H1 (cell line): ENCODE measurements around the gene BMX. TPM values are rescaled to one million over a fixed set of nuclear protein-coding genes. Genes with fewer than 3 reads are reported as not detected.

Experiments used
- CTCF ChIA-PET: fragments of 300-600 bp; sonication (Branson Sonifier 250); formaldehyde crosslinking; loops from one replicate; lab custom pipeline; 2021; ENCODE audit not compliant: partially characterized antibody; lab: Charles Lee
- POLR2A ChIA-PET: fragments of 300-600 bp; sonication (Branson Sonifier 250); formaldehyde crosslinking; loops from one replicate; lab custom pipeline; 2021; ENCODE audit warnings: inconsistent platforms; ENCODE audit not compliant: partially characterized antibody; lab: Charles Lee
- DNase-seq, 2 experiments: peaks; one replicate each; pipeline versions ENCODE4 v3.0.0 to v3.0.0-alpha.2; 2010 to 2022; ENCODE audit warnings: low spot score in 2 of 2, low read depth in 1 of 2, mixed read lengths in 1 of 2
- FAIRE-seq: peaks from 2 replicates; lab custom pipeline; 2011; peaks lifted over from hg19 to GRCh38; lab: Jason Lieb, UNC
- H2AFZ ChIP-seq: 2 replicates; pipeline ENCODE4 v1.8.1; 2012; ENCODE audit warnings: low read length, inconsistent platforms
- H2AK5ac ChIP-seq: 2 replicates; pipeline ENCODE4 v1.6.1; 2013; ENCODE audit warnings: low read depth, low read length
- H2BK120ac ChIP-seq: replicated peaks from 2 replicates; pipeline ENCODE3; 2013; ENCODE audit warnings: low read depth, low read length, inconsistent platforms
- H2BK12ac ChIP-seq: 2 replicates; pipeline ENCODE4 v1.6.1; 2013; ENCODE audit warnings: low read depth, low read length
- H2BK15ac ChIP-seq: 2 replicates; pipeline ENCODE4 v1.6.1; 2013; ENCODE audit warnings: low read length
- H2BK20ac ChIP-seq: 2 replicates; pipeline ENCODE4 v1.6.1; 2013; ENCODE audit warnings: low read length
- H2BK5ac ChIP-seq: 2 replicates; pipeline ENCODE4 v1.6.1; 2013; ENCODE audit warnings: low read depth, low read length
- H3K14ac ChIP-seq: 2 replicates; pipeline ENCODE4 v1.6.1; 2013; ENCODE audit warnings: inconsistent platforms; ENCODE audit not compliant: insufficient read length
- H3K18ac ChIP-seq: 2 replicates; pipeline ENCODE4 v1.6.1; 2013; ENCODE audit warnings: low read length; ENCODE audit errors: extremely low read depth
- H3K23ac ChIP-seq: 2 replicates; pipeline ENCODE4 v1.6.1; 2013; ENCODE audit warnings: inconsistent platforms; ENCODE audit not compliant: insufficient read length
- H3K23me2 ChIP-seq: 2 replicates; pipeline ENCODE4 v1.6.1; 2013; ENCODE audit warnings: low read depth, low read length
- H3K27ac ChIP-seq: 2 replicates; pipeline ENCODE4 v1.6.1; 2011; ENCODE audit warnings: low read depth, low read length, inconsistent platforms
- H3K27me3 ChIP-seq, 4 experiments: replicated peaks in 1 of 4; 1 replicate in 1 of 4; 2 replicates in 3 of 4; pipeline versions ENCODE4 v1.6.1 to v1.8.1; 2011 to 2013; ENCODE audit warnings: low read length in 3 of 4, mild to moderate bottlenecking in 3 of 4, inconsistent platforms in 2 of 4, mixed read lengths in 2 of 4, moderate library complexity in 1 of 4; ENCODE audit not compliant: control insufficient read depth in 3 of 4, insufficient read depth in 3 of 4; ENCODE audit errors: extremely low read depth in 1 of 4
- H3K36me3 ChIP-seq, 4 experiments: 2 replicates each; pipeline versions ENCODE4 v1.6.1 to v1.8.1; 2011 to 2013; ENCODE audit warnings: mild to moderate bottlenecking in 4 of 4, low read length in 3 of 4, moderate library complexity in 2 of 4, control low read depth in 1 of 4, inconsistent platforms in 1 of 4; ENCODE audit not compliant: insufficient read depth in 4 of 4, control insufficient read depth in 2 of 4
- H3K4ac ChIP-seq: replicated peaks from 2 replicates; pipeline ENCODE3; 2013; ENCODE audit warnings: low read length, low read depth, mixed read lengths, inconsistent platforms; ENCODE audit not compliant: insufficient read length
- H3K4me1 ChIP-seq, 4 experiments: replicated peaks in 1 of 4; 1 replicate in 1 of 4; 2 replicates in 3 of 4; pipeline versions ENCODE4 v1.6.1 to v1.8.1; 2011 to 2013; ENCODE audit warnings: low read length in 3 of 4, inconsistent platforms in 2 of 4, mixed read lengths in 1 of 4; ENCODE audit not compliant: insufficient read depth in 4 of 4, control insufficient read depth in 3 of 4
- H3K4me2 ChIP-seq, 2 experiments: 2 replicates each; pipeline versions ENCODE4 v1.6.1 to v1.8.1; 2011 to 2013; ENCODE audit warnings: low read depth in 2 of 2, low read length in 2 of 2, control low read depth in 1 of 2, inconsistent platforms in 1 of 2, mild to moderate bottlenecking in 1 of 2; ENCODE audit not compliant: insufficient read depth in 1 of 2
- H3K4me3 ChIP-seq, 4 experiments: fragments of 200-600, 300-600 bp in 1 of 4; sonication (generic), shearing (Covaris generic), sonication (Bioruptor Twin) in 1 of 4; 2 replicates each; pipeline versions ENCODE4 v1.5.1 to v1.8.1; 2011 to 2016; ENCODE audit warnings: low read length in 4 of 4, low read depth in 3 of 4, control low read depth in 2 of 4, inconsistent platforms in 2 of 4, mild to moderate bottlenecking in 2 of 4, mixed read lengths in 1 of 4, moderate library complexity in 1 of 4; ENCODE audit not compliant: insufficient read depth in 2 of 4; ENCODE audit errors: extremely low read depth in 1 of 4
- H3K56ac ChIP-seq: replicated peaks from 2 replicates; pipeline ENCODE3; 2013; ENCODE audit warnings: low read depth, mild to moderate bottlenecking, mixed read lengths, low read length, inconsistent platforms; ENCODE audit not compliant: insufficient read length
- H3K79me1 ChIP-seq: 2 replicates; pipeline ENCODE4 v1.6.1; 2013; ENCODE audit warnings: low read depth, low read length, control low read depth
- H3K79me2 ChIP-seq, 2 experiments: 2 replicates each; pipeline versions ENCODE4 v1.6.1 to v1.8.1; 2012 to 2013; ENCODE audit warnings: low read length in 2 of 2, mild to moderate bottlenecking in 2 of 2, inconsistent platforms in 1 of 2; ENCODE audit not compliant: insufficient read depth in 2 of 2, control insufficient read depth in 1 of 2
- H3K9ac ChIP-seq, 4 experiments: replicated peaks in 1 of 4; 1 replicate in 1 of 4; 2 replicates in 3 of 4; pipeline versions ENCODE4 v1.6.1 to v1.8.1; 2011 to 2013; ENCODE audit warnings: low read depth in 3 of 4, low read length in 3 of 4, control low read depth in 2 of 4, mild to moderate bottlenecking in 2 of 4, moderate library complexity in 2 of 4, inconsistent platforms in 1 of 4; ENCODE audit errors: extremely low read depth in 1 of 4
- H3K9me3 ChIP-seq, 2 experiments: 2 replicates each; pipeline versions ENCODE4 v1.6.1 to v1.8.1; 2012 to 2013; ENCODE audit warnings: mild to moderate bottlenecking in 2 of 2, moderate library complexity in 2 of 2, control low read depth in 1 of 2, inconsistent platforms in 1 of 2, low read depth in 1 of 2, low read length in 1 of 2, mixed read lengths in 1 of 2; ENCODE audit not compliant: insufficient read depth in 2 of 2
- H4K20me1 ChIP-seq, 2 experiments: replicated peaks in 1 of 2; 2 replicates each; pipeline versions ENCODE3 to v1.8.1; 2011 to 2013; ENCODE audit warnings: inconsistent platforms in 2 of 2, low read length in 2 of 2, mild to moderate bottlenecking in 1 of 2; ENCODE audit not compliant: insufficient read depth in 2 of 2, control insufficient read depth in 1 of 2
- H4K5ac ChIP-seq: 2 replicates; pipeline ENCODE4 v1.6.1; 2013; ENCODE audit warnings: low read length, low read depth, mixed read lengths, inconsistent platforms; ENCODE audit not compliant: insufficient read length
- H4K8ac ChIP-seq: 2 replicates; pipeline ENCODE4 v1.8.0; 2013; ENCODE audit warnings: mild to moderate bottlenecking, moderate library complexity, low read length, inconsistent platforms; ENCODE audit not compliant: insufficient read depth; ENCODE audit errors: extremely low read depth
- H4K91ac ChIP-seq: replicated peaks from 2 replicates; pipeline ENCODE3; 2013; ENCODE audit warnings: low read length, mixed read lengths, inconsistent platforms; ENCODE audit not compliant: insufficient read length
- ASH2L ChIP-seq: fragments of 200-600, 300-600 bp; sonication (generic); IDR thresholded peaks from one replicate; pipeline ENCODE4 v1.7.1; 2017; ENCODE audit warnings: low read length
- KDM4A ChIP-seq: IDR thresholded peaks from one replicate; pipeline ENCODE4 v1.7.1; 2012; ENCODE audit warnings: low read depth, mild to moderate bottlenecking, moderate library complexity, low read length, inconsistent platforms; ENCODE audit not compliant: severe bottlenecking
- WGBS, 2 experiments: shearing (Covaris generic) in 1 of 2; methylation state at CpG; one replicate each; pipeline versions ENCODE4 v1.1.6 to v1.1.7; 2013 to 2015; ENCODE audit warnings: low lambda C conversion rate in 2 of 2, mixed read lengths in 2 of 2, inconsistent platforms in 1 of 2, low coverage in 1 of 2, missing lambda C conversion rate in 1 of 2; ENCODE audit not compliant: insufficient replicate concordance in 2 of 2, insufficient coverage in 1 of 2, insufficient read length in 1 of 2; ENCODE audit errors: extremely low coverage in 1 of 2, missing lambda C conversion rate in 1 of 2; 5-methylcytosine and 5-hydroxymethylcytosine counted together
- polyA plus RNA-seq, 7 experiments: library from polyadenylated mRNA; depleted of rRNA in 3 of 7; stranded (reverse) in 5 of 7; unstranded in 2 of 7; fragments of >200 nt in 5 of 7; fragments of 200-250 nt in 2 of 7; gene quantifications; 1 replicate in 5 of 7; 2 replicates in 1 of 7; 4 replicates in 1 of 7; pipeline versions ENCODE4 v1.2.1 to v1.2.3, GENCODE V29; 2011 to 2013; ENCODE audit warnings: missing spikeins in 2 of 7, mixed read lengths in 2 of 7
- total RNA-seq: library from RNA; stranded (reverse); fragmentation: NEBNext Ultra II Directional; extraction: Animal tissue kit (Norgen Biotek cat#: 25700); gene quantifications from 2 replicates; pipeline ENCODE4 v1.2.1, GENCODE V29; 2021

Gene BMX
- total and polyA plus RNA-seq, 2 of the 8 experiments (the other 6 are each of a cell fraction or from before 2014, with no cell fraction given), result not detected

DNA sequence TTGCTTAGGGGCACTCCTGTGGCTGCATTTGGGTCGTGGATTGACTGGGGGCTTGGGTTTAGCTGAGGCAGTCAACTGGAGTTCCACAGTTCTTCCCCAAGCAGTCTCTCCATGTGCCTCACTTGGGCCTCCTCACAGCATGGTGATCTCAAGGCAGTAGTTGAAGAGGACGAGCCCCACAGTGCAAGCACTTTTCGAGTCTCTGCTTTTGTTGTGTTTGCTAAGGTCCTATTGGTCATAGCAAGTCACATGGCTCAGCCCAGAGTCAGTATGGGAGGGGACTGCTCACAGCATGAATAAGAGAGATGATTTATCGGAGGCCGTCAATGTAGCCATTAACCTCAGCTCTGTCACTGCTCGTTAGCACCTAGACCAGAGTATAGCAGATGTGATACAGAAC lies 29.7 kb downstream of the BMX start:
- no peak for DNase-seq
- WGBS, 2 experiments, result 89% methylated on average over 6 of the region's 6 CpGs; no CpG with 5 or more reads in 1 of the 2 experiments
- no peak overlapping the region for H4K5ac ChIP-seq
- no peak overlapping the region for H3K4ac ChIP-seq
- H3K9ac ChIP-seq, result no peak overlapping the region
- ChIA-PET CTCF (interaction anchor here (1.8 kb wide), 1 partner anchor 36 kb away, joined by 5 read pairs; no protein-coding TSS in a partner anchor), POLR2A (no interaction called here)
- H3K79me1 ChIP-seq, result no peaks in the 10 kb centered on the region
- H3K4me1 ChIP-seq, result no peaks in the 10 kb centered on the region
- H2BK5ac ChIP-seq, result no peak overlapping the region
- H3K27me3 ChIP-seq, result no peaks in the 10 kb centered on the region
- no peak overlapping the region for H2AK5ac ChIP-seq
- no peak overlapping the region for H2BK15ac ChIP-seq
- H4K20me1 ChIP-seq, result no peaks in the 10 kb centered on the region
- H3K23me2 ChIP-seq, result no peaks in the 10 kb centered on the region
- H3K79me2 ChIP-seq, result no peaks in the 10 kb centered on the region
- no peak overlapping the region for H3K23ac ChIP-seq
- H3K4me3 ChIP-seq, result no peak overlapping the region
- no peak overlapping the region for H3K27ac ChIP-seq
- H3K9me3 ChIP-seq, result no peaks in the 10 kb centered on the region
- H2BK120ac ChIP-seq, result no peak overlapping the region
- H2BK12ac ChIP-seq, result no peak overlapping the region
- no peak overlapping the region for H4K91ac ChIP-seq
- no peak overlapping the region for H3K4me2 ChIP-seq
- FAIRE-seq, result no peak
- no peaks in the 10 kb centered on the region for H3K36me3 ChIP-seq
- no peak overlapping the region for H2BK20ac ChIP-seq
- TF ChIP-seq KDM4A (no peak), ASH2L (no peak)
- no peak overlapping the region; the same call in 1 of the 2 replicates for H2AFZ ChIP-seq
- no peak overlapping the region for H3K18ac ChIP-seq
- H4K8ac ChIP-seq, result no peak overlapping the region
- no peak overlapping the region for H3K56ac ChIP-seq
- no peak overlapping the region for H3K14ac ChIP-seq
